Loucy (cell line): Measurements from ENCODE around the gene PAQR6.

Experiments
- H2AFZ ChIP-seq: fragments of 200-600 bp; sonication (generic); 2 replicates; pipeline ENCODE4 v1.6.0; 2016; ENCODE audit warnings: antibody characterized with exemption, mild to moderate bottlenecking, low read length, moderate library complexity
- H3F3A ChIP-seq: fragments of 200-600 bp; 2 replicates; pipeline ENCODE4 v1.6.0; 2016; ENCODE audit warnings: antibody characterized with exemption, low read depth, mild to moderate bottlenecking
- H3K27me3 ChIP-seq: fragments of 200-600 bp; sonication (generic); 2 replicates; pipeline ENCODE4 v1.6.1; 2014; ENCODE audit warnings: low read length, mild to moderate bottlenecking; ENCODE audit not compliant: insufficient read depth, poor library complexity, severe bottlenecking
- H3K36me3 ChIP-seq: fragments of 200-600 bp; sonication (generic); 2 replicates; pipeline ENCODE4 v1.6.1; 2016; ENCODE audit warnings: low read length; ENCODE audit not compliant: insufficient read depth
- H3K4me1 ChIP-seq: fragments of 200-600 bp; sonication (generic); 2 replicates; pipeline ENCODE4 v1.5.1; 2014; ENCODE audit warnings: low read length, mild to moderate bottlenecking; ENCODE audit not compliant: insufficient read depth, poor library complexity, severe bottlenecking
- H3K4me2 ChIP-seq: fragments of 200-600 bp; sonication (generic); 2 replicates; pipeline ENCODE4 v1.6.0; 2014; ENCODE audit warnings: antibody characterized with exemption, low read length, low read depth, mild to moderate bottlenecking; ENCODE audit not compliant: poor library complexity, severe bottlenecking
- H3K4me3 ChIP-seq: fragments of 200-600 bp; sonication (generic); 2 replicates; pipeline ENCODE4 v1.5.1; 2014; ENCODE audit warnings: low read length, mild to moderate bottlenecking, mixed read lengths; ENCODE audit not compliant: poor library complexity, severe bottlenecking
- H3K79me2 ChIP-seq: fragments of 200-600 bp; sonication (generic); 2 replicates; pipeline ENCODE4 v1.6.1; 2014; ENCODE audit warnings: low read length; ENCODE audit not compliant: insufficient read depth
- H3K9ac ChIP-seq: fragments of 200-600 bp; sonication (generic); 2 replicates; pipeline ENCODE4 v1.6.0; 2014; ENCODE audit warnings: mild to moderate bottlenecking, low read depth, low read length, moderate library complexity; ENCODE audit not compliant: poor library complexity, severe bottlenecking
- H3K9me2 ChIP-seq: fragments of 200-600 bp; sonication (generic); replicated peaks from 2 replicates; pipeline ENCODE4 v1.6.1; 2016; ENCODE audit warnings: low read depth, low read length, mixed read lengths
- H3K9me3 ChIP-seq: fragments of 200-600 bp; sonication (generic); 2 replicates; pipeline ENCODE4 v1.6.1; 2014; ENCODE audit warnings: mild to moderate bottlenecking, antibody characterized with exemption, low read length, low read depth; ENCODE audit not compliant: insufficient read depth
- H4K20me1 ChIP-seq: fragments of 200-600 bp; sonication (generic); 2 replicates; pipeline ENCODE4 v1.6.0; 2014; ENCODE audit warnings: antibody characterized with exemption, low read length, mild to moderate bottlenecking; ENCODE audit not compliant: insufficient read depth, poor library complexity, severe bottlenecking
- CTCF ChIP-seq: fragments of 200-600 bp; sonication (generic); conservative IDR thresholded peaks from 2 replicates; pipeline ENCODE4 v1.5.1; 2014; ENCODE audit warnings: mild to moderate bottlenecking, antibody characterized with exemption, low read length
- EZH2phosphoT487 ChIP-seq: fragments of 200-600 bp; IDR thresholded peaks from 2 replicates; pipeline ENCODE4 v1.6.1; 2018; ENCODE audit warnings: antibody characterized with exemption, mild to moderate bottlenecking, moderate library complexity, borderline replicate concordance

The PAQR6 gene

DNA sequence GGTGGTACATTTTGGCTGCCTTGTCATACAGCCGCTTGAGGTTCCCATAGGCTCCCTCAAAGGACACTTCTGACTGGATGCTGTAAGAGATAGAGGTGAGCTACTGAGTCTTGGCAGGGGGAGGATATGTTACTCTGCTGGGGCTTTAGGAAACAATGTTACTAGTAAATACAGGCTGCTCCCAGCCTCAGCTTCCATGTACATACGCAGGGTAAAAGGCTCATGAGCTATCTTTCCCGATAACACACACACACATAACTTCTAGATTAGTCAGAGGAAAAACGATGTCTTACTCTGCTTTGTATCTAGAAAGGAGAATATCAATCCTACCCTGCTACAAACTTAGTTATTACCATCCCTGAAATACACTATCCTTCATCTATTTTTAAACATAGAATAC is 20.5 kb upstream of the PAQR6 start:
- H3F3A ChIP-seq: no peaks in the 10 kb centered on the region
- no peaks in the 10 kb centered on the region for H3K9me3 ChIP-seq
- no peaks in the 10 kb centered on the region for H3K4me1 ChIP-seq
- TF ChIP-seq CTCF (no peak), EZH2phosphoT487 (no peak)
- no peaks in the 10 kb centered on the region for H3K79me2 ChIP-seq
- no peak overlapping the region for H3K4me3 ChIP-seq
- peaks cover 83% of the 10 kb centered on the region for H3K36me3 ChIP-seq
- no peak overlapping the region for H2AFZ ChIP-seq
- no peaks in the 10 kb centered on the region for H4K20me1 ChIP-seq
- no peak overlapping the region for H3K4me2 ChIP-seq
- H3K9ac ChIP-seq: no peak overlapping the region
- no peaks in the 10 kb centered on the region for H3K9me2 ChIP-seq
- H3K27me3 ChIP-seq: no peaks in the 10 kb centered on the region

DNA sequence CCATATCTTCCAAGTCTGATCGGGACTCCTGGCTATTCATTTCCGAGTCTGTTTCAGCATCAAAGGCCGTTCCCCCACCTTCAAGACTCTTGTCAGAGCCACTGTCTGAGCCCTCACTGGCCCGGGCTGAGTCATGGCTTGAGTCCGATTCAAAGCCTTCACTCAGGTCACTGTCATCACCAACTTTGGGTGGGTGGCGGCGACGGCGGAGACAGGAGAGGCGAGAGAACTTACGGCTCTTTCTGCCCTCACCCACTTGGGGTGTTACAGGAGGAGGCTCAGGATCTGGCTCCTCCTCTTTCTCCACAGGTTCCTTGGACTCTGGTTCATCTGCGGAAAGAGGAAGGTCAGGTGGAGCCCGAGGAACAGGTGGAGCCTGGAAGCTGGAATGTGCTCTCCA is 18.2 kb upstream of the PAQR6 start:
- H3K27me3 ChIP-seq: no peaks in the 10 kb centered on the region
- no peaks in the 10 kb centered on the region for H3K79me2 ChIP-seq
- H3K9ac ChIP-seq: no peak overlapping the region
- H3K36me3 ChIP-seq: peaks cover 77% of the 10 kb centered on the region; the same call in 1 of the 2 replicates
- no peak overlapping the region for H2AFZ ChIP-seq
- no peak overlapping the region for H3K4me2 ChIP-seq
- H3K9me3 ChIP-seq: no peaks in the 10 kb centered on the region
- TF ChIP-seq EZH2phosphoT487 (no peak), CTCF (no peak)
- no peak overlapping the region for H3K4me3 ChIP-seq
- no peaks in the 10 kb centered on the region for H3K4me1 ChIP-seq
- H4K20me1 ChIP-seq: no peaks in the 10 kb centered on the region
- H3F3A ChIP-seq: no peaks in the 10 kb centered on the region
- H3K9me2 ChIP-seq: no peaks in the 10 kb centered on the region

DNA sequence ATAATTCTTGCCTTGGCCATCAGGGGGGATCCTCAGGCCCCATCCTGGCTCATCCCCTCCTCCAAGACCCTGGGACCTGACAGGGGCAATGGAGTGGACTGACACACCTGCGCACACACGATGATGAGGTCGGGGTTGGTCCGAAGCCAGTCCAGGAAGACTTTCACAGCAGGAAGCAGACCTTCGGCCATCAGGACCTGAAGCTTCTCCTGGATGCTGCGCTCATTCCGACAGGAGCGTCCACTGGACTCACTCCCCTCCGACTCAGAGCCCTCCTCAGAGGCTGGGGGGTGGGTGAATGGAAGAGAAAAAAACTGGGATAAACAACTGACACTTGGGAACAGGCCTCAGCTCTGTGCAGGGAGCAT is 15.4 kb upstream of the PAQR6 start:
- Histone ChIP-seq H3K4me1 (no peaks in the 10 kb centered on the region), H3K9me2 (no peaks in the 10 kb centered on the region), H3K27me3 (no peaks in the 10 kb centered on the region), H3K4me2 (no peak overlapping the region), H3F3A (no peaks in the 10 kb centered on the region), H4K20me1 (no peaks in the 10 kb centered on the region), H3K4me3 (no peak overlapping the region), H3K79me2 (no peaks in the 10 kb centered on the region), H3K36me3 (peaks cover 87% of the 10 kb centered on the region; the same call in 1 of the 2 replicates), H3K9ac (no peak overlapping the region), H3K9me3 (no peaks in the 10 kb centered on the region), H2AFZ (no peak overlapping the region)
- TF ChIP-seq CTCF: no peak
- TF ChIP-seq EZH2phosphoT487: no peak
